Neural cell (in vitro differentiated cells): ENCODE measurements around the gene FHIT.

Experiments
- CTCF ChIP-seq: fragments of 450-650 bp; IDR thresholded peaks from 2 replicates; pipeline ENCODE4 v1.5.1; 2014; ENCODE audit warnings: antibody characterized with exemption, mild to moderate bottlenecking, moderate library complexity; ENCODE audit not compliant: poor library complexity, severe bottlenecking
- EZH2 ChIP-seq: fragments of 200-600, 300-800 bp; shearing (Covaris generic), sonication (generic); IDR thresholded peaks from 2 replicates; pipeline ENCODE4 v1.6.1; 2014; ENCODE audit warnings: antibody characterized with exemption, low read length, borderline replicate concordance, mild to moderate bottlenecking; ENCODE audit not compliant: insufficient read depth, poor library complexity, severe bottlenecking
- POLR2AphosphoS5 ChIP-seq: IDR thresholded peaks from 2 replicates; pipeline ENCODE4 v1.6.1; 2012
- REST ChIP-seq: IDR thresholded peaks from 2 replicates; pipeline ENCODE4 v1.6.1; 2012; ENCODE audit warnings: borderline replicate concordance
- SMC3 ChIP-seq: fragments of 450-650 bp; conservative IDR thresholded peaks from 2 replicates; pipeline ENCODE4 v1.6.1; 2014; ENCODE audit warnings: antibody characterized with exemption, mild to moderate bottlenecking, moderate library complexity; ENCODE audit not compliant: poor library complexity
- TAF1 ChIP-seq: IDR thresholded peaks from 2 replicates; pipeline ENCODE4 v1.6.1; 2012; ENCODE audit warnings: low read depth

DNA sequence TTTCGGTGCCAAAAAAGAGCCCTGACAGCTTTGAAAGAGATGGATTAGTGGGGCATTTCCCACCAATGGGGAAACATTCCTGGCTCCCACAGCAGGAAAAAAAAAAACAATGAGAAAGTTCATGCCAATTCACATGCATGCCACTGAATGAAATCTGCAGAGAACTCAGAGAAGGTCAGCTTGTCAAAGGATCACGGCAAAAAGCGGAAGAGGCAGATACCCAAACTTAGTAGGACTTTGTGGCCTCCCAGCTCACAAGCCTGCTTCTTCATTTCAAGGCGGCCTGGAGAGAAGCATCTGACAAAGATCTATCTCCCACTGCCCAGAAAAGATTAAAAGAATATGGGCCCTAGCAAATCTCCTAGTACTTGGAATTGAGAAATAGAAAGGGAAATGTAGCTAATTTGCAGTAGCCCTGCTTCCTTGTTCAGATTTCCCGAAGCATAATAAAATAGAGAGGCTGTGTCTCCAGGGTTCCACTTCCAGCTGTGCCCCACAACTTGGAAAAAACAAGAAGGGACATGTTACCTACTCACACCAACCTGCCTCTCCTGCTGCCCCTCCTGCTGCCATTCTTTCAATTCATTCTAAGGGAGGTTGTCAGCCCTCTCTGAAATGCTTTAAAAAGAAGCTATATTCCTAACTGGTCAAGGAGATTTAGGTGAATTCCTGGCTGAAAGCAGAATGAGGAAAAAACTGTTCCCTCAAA, 170.4 kb downstream of the FHIT start:
- no peak for TF ChIP-seq CTCF
- TF ChIP-seq EZH2, result no peak
- TF ChIP-seq POLR2AphosphoS5, result no peak
- no peak for TF ChIP-seq REST
- TF ChIP-seq SMC3, result no peak
- TF ChIP-seq TAF1, result no peak
